Panc1 (cell line): ENCODE data around the gene PIH1D1.

ENCODE experiments used
- CTCF ChIP-seq: fragments of 450-650 bp; IDR thresholded peaks from 2 replicates; pipeline ENCODE4 v1.5.1; 2017; ENCODE audit warnings: mild to moderate bottlenecking
- POLR2AphosphoS5 ChIP-seq: IDR thresholded peaks from 2 replicates; pipeline ENCODE4 v1.6.1; 2012; ENCODE audit warnings: mild to moderate bottlenecking, low read depth, low read length, moderate library complexity
- REST ChIP-seq, 2 experiments: IDR thresholded peaks; 2 replicates each; pipeline ENCODE4 v1.6.1; 2011 to 2012; ENCODE audit warnings: low read depth in 2 of 2, control low read depth in 1 of 2, low read length in 1 of 2, mild to moderate bottlenecking in 1 of 2, moderate library complexity in 1 of 2; ENCODE audit not compliant: insufficient read depth in 1 of 2
- SIN3A ChIP-seq: IDR thresholded peaks from 2 replicates; pipeline ENCODE4 v1.6.1; 2012; ENCODE audit warnings: low read depth, mild to moderate bottlenecking, low read length, moderate library complexity, borderline replicate concordance; ENCODE audit not compliant: insufficient read depth

GRCh38 chr19:49415102-49415809 lies 36.4 kb downstream of the PIH1D1 start:
- TF ChIP-seq CTCF (no peak), POLR2AphosphoS5 (no peak), SIN3A (no peak), REST (IDR thresholded peaks at IDR 0.05; ENCODE audit: insufficient read depth in 1 of 2, low read depth in 2 of 2, low read length in 1 of 2) (no peak)
